B cell (primary cell): ENCODE results near the gene ENTREP3. TPM values are rescaled to one million over a fixed set of nuclear protein-coding genes. Genes with fewer than 3 reads are reported as not detected.

Experiments
- ATAC-seq: fragments of 200-7000 bp; cut with Tn5 transposase; one replicate; pipeline ENCODE4 v1.10.0; 2021; ENCODE audit warnings: low read depth, mild to moderate bottlenecking, moderate number of reproducible peaks, moderate library complexity
- CTCF ChIA-PET: fragments of 350-600 bp; sonication (Branson Sonifier 250); formaldehyde crosslinking; loops from one replicate; lab custom pipeline; 2021; ENCODE audit warnings: antibody characterized with exemption, inconsistent platforms; lab: Charles Lee
- POLR2A ChIA-PET: fragments of 350-600 bp; sonication (Branson Sonifier 250); formaldehyde crosslinking; loops from one replicate; lab custom pipeline; 2021; ENCODE audit warnings: antibody characterized with exemption; lab: Charles Lee
- DNase-seq: peaks from one replicate; pipeline ENCODE4 v3.0.0; 2013
- H2AFZ ChIP-seq: 2 replicates; pipeline ENCODE4 v1.6.1; 2012; ENCODE audit warnings: mild to moderate bottlenecking, low read depth, low read length; ENCODE audit not compliant: insufficient read depth, poor library complexity, severe bottlenecking
- H3K27ac ChIP-seq, 2 donors: 1 replicate in 1 of 2; 2 replicates in 1 of 2; pipeline ENCODE4 v1.5.1; 2012 to 2013; ENCODE audit warnings: low read length in 2 of 2, mild to moderate bottlenecking in 2 of 2, moderate library complexity in 1 of 2
- H3K27me3 ChIP-seq, 4 experiments: fragments of 200-600 bp in 1 of 4; sonication (generic) in 1 of 4; replicated peaks in 1 of 4; 1 replicate in 2 of 4; 2 replicates in 2 of 4; pipeline versions ENCODE4 v1.6.1 to v1.7.0; 2013 to 2016; ENCODE audit warnings: low read length in 3 of 4, mild to moderate bottlenecking in 2 of 4, mixed read lengths in 1 of 4, moderate library complexity in 1 of 4; ENCODE audit not compliant: insufficient read depth in 4 of 4, control insufficient read depth in 3 of 4; ENCODE audit errors: control extremely low read depth in 1 of 4
- H3K36me3 ChIP-seq, 2 experiments: replicated peaks in 1 of 2; 1 replicate in 1 of 2; 2 replicates in 1 of 2; pipeline versions ENCODE4 v1.6.1 to v1.7.1; 2013; ENCODE audit warnings: low read length in 1 of 2; ENCODE audit not compliant: insufficient read depth in 2 of 2, control insufficient read depth in 1 of 2; ENCODE audit errors: control extremely low read depth in 1 of 2, extremely low read depth in 1 of 2
- H3K4me1 ChIP-seq, 2 donors: fragments of 200-600 bp in 1 of 2; sonication (generic) in 1 of 2; 1 replicate in 1 of 2; 2 replicates in 1 of 2; pipeline versions ENCODE4 v1.5.1 to v1.6.1; 2013 to 2017; ENCODE audit warnings: low read length in 2 of 2; ENCODE audit not compliant: control insufficient read depth in 2 of 2, insufficient read depth in 2 of 2
- H3K4me2 ChIP-seq: replicated peaks from 2 replicates; pipeline ENCODE3; 2012; ENCODE audit warnings: mild to moderate bottlenecking, low read depth, low read length; ENCODE audit not compliant: poor library complexity, severe bottlenecking
- H3K4me3 ChIP-seq, 5 experiments: fragments of 200-600 bp in 1 of 5; sonication (generic) in 1 of 5; 1 replicate in 3 of 5; 2 replicates in 2 of 5; pipeline versions ENCODE4 v1.5.1 to v1.7.0; 2011 to 2016; ENCODE audit warnings: low read length in 4 of 5, mild to moderate bottlenecking in 4 of 5, low read depth in 2 of 5, control low read depth in 1 of 5, moderate library complexity in 1 of 5; ENCODE audit not compliant: insufficient read depth in 1 of 5; ENCODE audit errors: control extremely low read depth in 1 of 5, extremely low read depth in 1 of 5
- H3K79me2 ChIP-seq: fragments of 200-600 bp; sonication (generic); one replicate; pipeline ENCODE4 v1.6.0; 2016; ENCODE audit warnings: low read length; ENCODE audit not compliant: control insufficient read depth, insufficient read depth
- H3K9ac ChIP-seq: fragments of 200-600 bp; sonication (generic); 2 replicates; pipeline ENCODE4 v1.6.1; 2017; ENCODE audit warnings: mild to moderate bottlenecking, low read length, moderate library complexity
- H3K9me3 ChIP-seq, 3 donors: one replicate each; pipeline versions ENCODE4 v1.6.1 to v1.7.1; 2013; ENCODE audit warnings: low read length in 2 of 3; ENCODE audit not compliant: control insufficient read depth in 2 of 3, insufficient read depth in 1 of 3; ENCODE audit errors: control extremely low read depth in 1 of 3
- H4K20me1 ChIP-seq: 2 replicates; pipeline ENCODE4 v1.6.0; 2012; ENCODE audit warnings: mild to moderate bottlenecking, low read length; ENCODE audit not compliant: insufficient read depth, control insufficient read depth, poor library complexity, severe bottlenecking
- H3K27ac Mint-ChIP-seq: one replicate; pipeline ENCODE4 v1.8.0; 2021; ENCODE audit warnings: mixed read lengths
- H3K27me3 Mint-ChIP-seq: one replicate; pipeline ENCODE4 v1.8.0; 2021; ENCODE audit warnings: mixed read lengths
- H3K4me1 Mint-ChIP-seq: one replicate; pipeline ENCODE4 v1.8.0; 2021; ENCODE audit warnings: mixed read lengths
- H3K4me3 Mint-ChIP-seq: one replicate; pipeline ENCODE4 v1.8.0; 2021; ENCODE audit warnings: mixed read lengths
- H3K9me3 Mint-ChIP-seq: one replicate; pipeline ENCODE4 v1.8.0; 2022; ENCODE audit warnings: mixed read lengths; ENCODE audit not compliant: insufficient read depth
- EZH2 ChIP-seq: IDR thresholded peaks from 2 replicates; pipeline ENCODE4 v1.6.1; 2012; ENCODE audit warnings: borderline replicate concordance, low read depth, mild to moderate bottlenecking, moderate library complexity, low read length; ENCODE audit not compliant: insufficient read depth, poor library complexity, severe bottlenecking
- WGBS: methylation state at CpG from one replicate; pipeline ENCODE4 v1.1.5; 2013; ENCODE audit warnings: missing lambda C conversion rate; ENCODE audit not compliant: insufficient coverage; 5-methylcytosine and 5-hydroxymethylcytosine counted together
- intact Hi-C: fragments of 100-400 bp; cut with micrococcal nuclease; formaldehyde crosslinking; loops from one replicate; pipeline ENCODE4 v1.10.0; 2022
- polyA plus RNA-seq: library from polyadenylated mRNA; depleted of rRNA; stranded (reverse); fragments of >200 nt; gene quantifications from 2 replicates; pipeline ENCODE4 v1.2.3, GENCODE V29; 2012
- total RNA-seq, 2 donors: library from RNA; stranded (reverse); fragments of 120-200 nt in 1 of 2; gene quantifications; 1 replicate in 1 of 2; 2 replicates in 1 of 2; pipeline versions ENCODE4 v1.2.3 to v1.2.4, GENCODE V29; 2013 to 2022
- TF ChIP-seq, protein P1 (sequence below): fragments of 200-600 bp; IDR thresholded peaks from one replicate; pipeline ENCODE4 v1.8.0; 2022; ENCODE audit warnings: antibody characterized with exemption, mild to moderate bottlenecking

ENTREP3 gene
- total and polyA plus RNA-seq, 2 donors (not counting 1 experiment from before 2014, with no cell fraction given): 7.6 to 15.2 TPM

DNA sequence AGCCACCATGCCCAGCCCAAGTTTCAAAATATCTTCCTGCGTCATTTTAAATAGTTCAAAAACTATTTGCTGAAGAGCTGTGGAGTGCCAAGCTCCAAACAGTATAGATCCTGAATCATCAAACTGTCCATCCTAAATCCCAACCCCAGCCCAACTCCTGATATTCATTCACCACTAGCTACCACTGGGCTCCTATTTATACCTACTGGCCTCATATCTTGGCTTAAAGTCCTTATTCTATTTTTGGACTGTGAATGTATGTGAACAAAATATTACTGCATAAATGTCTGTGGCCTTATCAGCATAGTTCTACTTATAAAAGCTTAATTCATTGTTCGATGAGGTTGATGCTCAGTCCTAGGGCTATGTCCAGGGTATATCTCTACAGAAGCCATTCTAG is 12.1 kb upstream of the ENTREP3 start:
- Mint-ChIP-seq H3K27me3 (no peaks in the 10 kb centered on the region), H3K27ac (no peak overlapping the region), H3K9me3 (no peaks in the 10 kb centered on the region), H3K4me3 (no peak overlapping the region), H3K4me1 (peaks cover 15% of the 10 kb centered on the region)
- CTCF ChIA-PET: interaction anchor here (3.6 to 5.7 kb wide), 2 partner anchors 17 to 55 kb away, joined by 22 to 41 read pairs; no protein-coding TSS in a partner anchor
- no peaks in the 10 kb centered on the region for H3K9me3 ChIP-seq
- no peak overlapping the region for H3K4me2 ChIP-seq
- no peak for TF ChIP-seq EZH2
- TF ChIP-seq, protein P1, sequence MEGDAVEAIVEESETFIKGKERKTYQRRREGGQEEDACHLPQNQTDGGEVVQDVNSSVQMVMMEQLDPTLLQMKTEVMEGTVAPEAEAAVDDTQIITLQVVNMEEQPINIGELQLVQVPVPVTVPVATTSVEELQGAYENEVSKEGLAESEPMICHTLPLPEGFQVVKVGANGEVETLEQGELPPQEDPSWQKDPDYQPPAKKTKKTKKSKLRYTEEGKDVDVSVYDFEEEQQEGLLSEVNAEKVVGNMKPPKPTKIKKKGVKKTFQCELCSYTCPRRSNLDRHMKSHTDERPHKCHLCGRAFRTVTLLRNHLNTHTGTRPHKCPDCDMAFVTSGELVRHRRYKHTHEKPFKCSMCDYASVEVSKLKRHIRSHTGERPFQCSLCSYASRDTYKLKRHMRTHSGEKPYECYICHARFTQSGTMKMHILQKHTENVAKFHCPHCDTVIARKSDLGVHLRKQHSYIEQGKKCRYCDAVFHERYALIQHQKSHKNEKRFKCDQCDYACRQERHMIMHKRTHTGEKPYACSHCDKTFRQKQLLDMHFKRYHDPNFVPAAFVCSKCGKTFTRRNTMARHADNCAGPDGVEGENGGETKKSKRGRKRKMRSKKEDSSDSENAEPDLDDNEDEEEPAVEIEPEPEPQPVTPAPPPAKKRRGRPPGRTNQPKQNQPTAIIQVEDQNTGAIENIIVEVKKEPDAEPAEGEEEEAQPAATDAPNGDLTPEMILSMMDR: no peak
- peaks cover 19% of the 10 kb centered on the region for H3K79me2 ChIP-seq
- intact Hi-C loops: no loop called here
- 100% methylated on average over 1 of the region's 2 CpGs for WGBS
- no peaks in the 10 kb centered on the region for H3K27me3 ChIP-seq
- H3K4me3 ChIP-seq: no peak overlapping the region
- H3K36me3 ChIP-seq: peaks cover 2 to 68% of the 10 kb centered on the region in 2 experiments
- no peak overlapping the region for H3K9ac ChIP-seq
- ATAC-seq: no peak
- H2AFZ ChIP-seq: no peak overlapping the region
- POLR2A ChIA-PET: no interaction called here
- peaks cover 25% of the 10 kb centered on the region for H4K20me1 ChIP-seq
- DNase-seq: no peak
- H3K27ac ChIP-seq: no peak overlapping the region
- peaks cover 3 to 15% of the 10 kb centered on the region in 2 donors for H3K4me1 ChIP-seq

DNA sequence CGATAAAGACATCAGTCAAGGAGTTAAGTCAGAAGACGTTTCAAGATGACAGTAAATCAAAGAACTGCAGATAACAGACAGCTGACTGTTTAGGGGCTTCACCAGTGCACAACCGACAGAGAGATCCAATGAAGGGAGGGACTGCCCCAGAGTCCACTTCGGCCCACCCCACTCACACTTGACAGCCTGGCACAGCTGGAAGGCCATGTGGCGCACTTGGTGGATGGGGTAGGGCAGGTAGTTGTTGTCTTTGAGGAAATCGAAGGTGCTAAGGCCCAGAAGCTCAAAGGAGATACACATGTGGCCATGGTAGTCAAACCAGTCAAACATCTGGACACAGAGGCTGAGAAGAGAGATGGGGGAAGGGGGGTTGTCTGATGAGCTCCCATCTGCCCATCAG is 11.3 kb upstream of the ENTREP3 start:
- Histone ChIP-seq H2AFZ (no peak overlapping the region), H3K9me3 (no peaks in the 10 kb centered on the region), H3K9ac (no peak overlapping the region), H3K27ac (no peak overlapping the region), H3K4me3 (no peak overlapping the region), H3K79me2 (peaks cover 17% of the 10 kb centered on the region), H4K20me1 (peaks cover 18% of the 10 kb centered on the region), H3K36me3 (peaks cover 2 to 65% of the 10 kb centered on the region in 2 experiments), H3K4me1 (peaks cover 2 to 11% of the 10 kb centered on the region in 2 donors), H3K4me2 (no peak overlapping the region), H3K27me3 (no peaks in the 10 kb centered on the region)
- DNase-seq (no peak), ATAC-seq (no peak)
- Mint-ChIP-seq H3K4me1 (peaks cover 18% of the 10 kb centered on the region), H3K4me3 (no peak overlapping the region), H3K27me3 (no peaks in the 10 kb centered on the region), H3K9me3 (no peaks in the 10 kb centered on the region), H3K27ac (no peak overlapping the region)
- TF ChIP-seq EZH2: no peak
- TF ChIP-seq, protein P1: no peak
- CTCF ChIA-PET: interaction anchor here (3.6 to 5.7 kb wide), 2 partner anchors 16 to 56 kb away, joined by 22 to 41 read pairs; no protein-coding TSS in a partner anchor
- POLR2A ChIA-PET: no interaction called here
- intact Hi-C loops: no loop called here
- WGBS: 97% methylated on average over 4 of the region's 6 CpGs
